GM12864 (cell line): ENCODE results near the gene TSPAN17.

ENCODE experiments used
- DNase-seq: peaks from one replicate; pipeline ENCODE4 v3.0.0-alpha.2; 2011; ENCODE audit warnings: low read depth
- H3K4me3 ChIP-seq: 2 replicates; pipeline ENCODE4 v1.5.1; 2011; ENCODE audit warnings: mild to moderate bottlenecking, low read depth, low read length, control low read depth
- CTCF ChIP-seq: IDR thresholded peaks from 2 replicates; pipeline ENCODE4 v1.5.1; 2011; ENCODE audit warnings: low read depth, mild to moderate bottlenecking, moderate library complexity, low read length, control low read depth, inconsistent platforms; ENCODE audit errors: missing control alignments

Gene TSPAN17

GRCh38 chr5:176664886-176665285 lies 17.6 kb downstream of the TSPAN17 start:
- DNase-seq: no peak
- TF ChIP-seq CTCF: no peak
- no peak overlapping the region for H3K4me3 ChIP-seq

GRCh38 chr5:176665517-176665916 lies 18.2 kb downstream of the TSPAN17 start:
- no peak overlapping the region for H3K4me3 ChIP-seq
- no peak for DNase-seq
- no peak for TF ChIP-seq CTCF

- no peak overlapping the region for H3K4me3 ChIP-seq
- no peak for DNase-seq
- TF ChIP-seq CTCF: no peak
Observed at GRCh38 chr5:176667637-176668036, 20.4 kb downstream of the TSPAN17 start.

GRCh38 chr5:176670449-176670848 lies 23.2 kb downstream of the TSPAN17 start:
- TF ChIP-seq CTCF: no peak

GRCh38 chr5:176671399-176671798 lies 24.1 kb downstream of the TSPAN17 start:
- H3K4me3 ChIP-seq: no peak overlapping the region
- no peak for TF ChIP-seq CTCF
- no peak for DNase-seq

More at GRCh38 chr5:176670449-176670848, 23.2 kb downstream of the TSPAN17 start:
- DNase-seq: no peak
- no peak overlapping the region for H3K4me3 ChIP-seq

GRCh38 chr5:176671890-176672747 lies 24.8 kb downstream of the TSPAN17 start:
- no peak for DNase-seq
- H3K4me3 ChIP-seq: no peak overlapping the region
- no peak for TF ChIP-seq CTCF
